T-helper 2 cell (primary cell): ENCODE data around the gene DHRS4.
"Not testable (repeated sequence)": the region's sequence is repeated elsewhere in the genome, so short reads cannot be mapped to it uniquely, and the experiment has no call there.

Experiments
- DNase-seq, 5 experiments: peaks; one replicate each; pipeline versions ENCODE4 v3.0.0 to v3.0.0-alpha.2; 2012 to 2022

DHRS4 gene

GRCh38 chr14:23988607-23989363 is 35.2 kb downstream of the DHRS4 start, which contains the start of gene DHRS4L2:
Gene DHRS4L2 (plus strand): TSS chr14:23988929. CDS start chr14:23988948, 19 bp downstream.
- DNase-seq: peak; percentile 41 to 84 (median 65)

- DNase-seq: peak in 1 of 5 experiments; percentile 70
Measured at GRCh38 chr14:23989734-23990445, 36.3 kb downstream of the DHRS4 start.

GRCh38 chr14:23990961-23991360 is 37.4 kb downstream of the DHRS4 start:
- not testable (repeated sequence) for DNase-seq

- not testable (repeated sequence) for DNase-seq
Measured at GRCh38 chr14:23993042-23993441, 39.5 kb downstream of the DHRS4 start.

GRCh38 chr14:23996009-23996408 is 42.4 kb downstream of the DHRS4 start:
- not testable (repeated sequence) for DNase-seq

- DNase-seq: not testable (repeated sequence)
Measured at GRCh38 chr14:23996825-23997224, 43.3 kb downstream of the DHRS4 start.

GRCh38 chr14:23999640-24000039 is 46.1 kb downstream of the DHRS4 start:
- DNase-seq: not testable (repeated sequence)

- not testable (repeated sequence) for DNase-seq
Measured at GRCh38 chr14:24001078-24001477, 47.5 kb downstream of the DHRS4 start.

GRCh38 chr14:24001679-24002078 is 48.1 kb downstream of the DHRS4 start:
- not testable (repeated sequence) for DNase-seq

GRCh38 chr14:24006471-24006816 is 52.9 kb downstream of the DHRS4 start:
- DNase-seq: not testable (repeated sequence)

- peak in 4 of 5 experiments; percentile 48 to 67 (median 60) for DNase-seq
Measured at GRCh38 chr14:24006817-24007652, 53.5 kb downstream of the DHRS4 start.

GRCh38 chr14:24011051-24011450 is 57.5 kb downstream of the DHRS4 start:
- DNase-seq: no peak

GRCh38 chr14:24012726-24013273 is 59.2 kb downstream of the DHRS4 start:
- not testable (repeated sequence) for DNase-seq

GRCh38 chr14:24013654-24014514 is 60.3 kb downstream of the DHRS4 start:
- DNase-seq: peak in 3 of 5 experiments; percentile 26 to 74 (median 36)

GRCh38 chr14:24015745-24016144 is 62.2 kb downstream of the DHRS4 start:
- DNase-seq: not testable (repeated sequence)
